SH-SY5Y (cell line): Measurements from ENCODE around the gene NOL9.

ENCODE experiments used
- GATA2 ChIP-seq: IDR thresholded peaks from 2 replicates; pipeline ENCODE4 v1.6.1; 2011; ENCODE audit warnings: mild to moderate bottlenecking, low read depth, low read length
- GATA3 ChIP-seq: IDR thresholded peaks from 2 replicates; pipeline ENCODE4 v1.6.1; 2011; ENCODE audit warnings: low read depth, mild to moderate bottlenecking, low read length, moderate library complexity

DNA sequence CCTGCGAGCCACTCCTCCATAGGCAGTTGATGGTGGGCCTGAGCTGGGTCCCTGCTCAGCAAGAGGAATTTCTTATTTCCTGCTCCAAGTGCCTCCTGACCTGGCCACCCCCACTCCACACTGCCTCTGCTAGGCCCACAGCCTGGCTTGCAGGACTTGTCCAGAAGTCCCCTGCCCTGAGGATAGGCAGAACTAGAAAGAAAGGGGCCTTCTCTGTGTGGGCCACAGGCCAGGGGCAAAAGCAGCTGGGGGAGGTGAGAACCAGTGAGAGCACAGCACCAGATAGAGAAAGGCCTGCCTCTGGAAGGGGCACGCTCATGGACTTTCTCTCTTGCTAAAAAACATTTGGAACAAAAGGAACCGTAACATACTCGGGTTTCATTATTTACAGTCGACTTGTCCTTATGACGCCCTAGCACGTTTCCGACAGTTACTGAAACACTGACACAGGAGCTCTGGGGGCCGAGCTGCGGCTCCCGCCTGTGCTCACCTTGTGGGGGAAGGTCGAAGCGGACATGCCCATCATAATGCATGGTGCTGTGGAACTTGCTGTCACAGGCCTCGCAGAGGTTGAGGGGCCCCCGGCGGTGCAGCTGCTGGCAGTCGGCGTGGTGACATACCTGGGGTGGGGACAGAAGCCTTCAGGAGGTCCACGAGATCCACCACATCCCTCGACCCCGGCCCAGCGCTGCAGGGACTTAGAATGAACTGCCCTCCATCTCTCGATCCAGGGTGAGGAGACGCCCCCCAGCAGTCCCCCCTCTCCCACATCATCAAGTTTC, 77.1 kb downstream of the NOL9 start:
- TF ChIP-seq GATA3 (no peak), GATA2 (no peak)
